ENCODE measurements around the gene CLN5. TPM values are rescaled to one million over a fixed set of nuclear protein-coding genes. Genes with fewer than 3 reads are reported as not detected.

Gene CLN5
- total RNA-seq, 3 donors from 2014 or later: 27.4 to 40.5 (median 32.4) TPM

Other genes with a start within 250 kb of the CLN5 start
- 100 to 1,000 TPM in 1 of 3 donors, 10 to 100 TPM in 2; 59.7 to 117 (median 65.9) TPM for gene KCTD12, start 105.7 kb upstream of the CLN5 start, total RNA-seq
- not detected for gene ACOD1, start 43.6 kb upstream of the CLN5 start, total RNA-seq
- 100 to 1,000 TPM; 110 to 129 (median 128) TPM for gene FBXL3, start 35.1 kb downstream of the CLN5 start, total RNA-seq